ENCODE data around the gene TMEM143. TPM values are rescaled to one million over a fixed set of nuclear protein-coding genes. Genes with fewer than 3 reads are reported as not detected.

Gene TMEM143
- total RNA-seq, 4 donors from 2014 or later = 6.7 to 21.0 (median 8.7) TPM

GRCh38 chr19:48284896-48285295, 78.8 kb downstream of the TMEM143 start:
- no peak for DNase-seq (ENCODE audit: low spot score in 2 of 2)
- WGBS, 2 donors = 83 to 85% methylated on average over 4 of the region's 4 CpGs
- TF ChIP-seq POLR2A (IDR thresholded peaks at IDR 0.05) = no peak
- TF ChIP-seq CTCF (IDR thresholded peaks at IDR 0.05) = no peak
- H3K4me3 ChIP-seq (ENCODE audit: low read depth, poor library complexity, severe bottlenecking) = no peak overlapping the region
- intact Hi-C loops (cut with DNase I; ENCODE audit: low total_unique reads) = no loop called here

DNA sequence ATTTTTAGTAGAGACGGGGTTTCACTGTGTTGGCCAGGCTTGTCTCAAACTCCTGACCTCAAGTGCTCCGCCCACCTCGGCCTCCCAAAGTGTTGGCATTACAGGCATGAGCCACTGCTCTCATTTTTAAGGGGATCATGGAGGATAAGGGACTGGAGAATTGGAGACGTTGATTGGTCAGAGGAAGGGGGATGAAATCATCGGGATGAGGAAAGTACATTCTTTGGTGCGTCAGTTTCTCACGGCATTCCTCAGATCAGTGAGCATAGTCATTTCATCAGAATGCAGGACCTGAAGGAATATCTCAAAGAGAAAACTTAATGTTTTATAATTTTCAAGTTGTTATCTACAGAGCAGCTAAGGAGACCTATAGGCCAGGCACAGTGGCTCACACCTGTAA, 79.8 kb downstream of the TMEM143 start:
- H3K4me3 ChIP-seq (ENCODE audit: low read depth, poor library complexity, severe bottlenecking) = no peak overlapping the region
- no peak for DNase-seq (ENCODE audit: low spot score in 2 of 2)
- WGBS, 2 donors = 95 to 99% methylated on average over 7 of the region's 7 CpGs
- TF ChIP-seq POLR2A (IDR thresholded peaks at IDR 0.05) = no peak
- TF ChIP-seq CTCF (IDR thresholded peaks at IDR 0.05) = no peak
- intact Hi-C loops (cut with DNase I; ENCODE audit: low total_unique reads) = no loop called here

Other genes starting within 250 kb of the TMEM143 start
- 10 to 100 TPM; 20.8 to 44.2 (median 32.9) TPM for gene LIG1, start 193.6 kb downstream of the TMEM143 start, total RNA-seq
- gene ZSWIM9, start 193.3 kb downstream of the TMEM143 start, total RNA-seq = 1 to 10 TPM; 5.5 to 9.9 (median 6.9) TPM
- 10 to 100 TPM in 3 of 4 donors, 1 to 10 TPM in 1; 9.3 to 14.1 (median 11.1) TPM for gene CARD8, start 108.0 kb downstream of the TMEM143 start, total RNA-seq
- under 1 TPM in 3 of 4 donors, not detected in 1; 0.15 to 0.81 (median 0.62) TPM for gene ZNF114, start 93.9 kb downstream of the TMEM143 start, total RNA-seq
- gene EMP3, start 38.4 kb downstream of the TMEM143 start, total RNA-seq = 10 to 100 TPM; 11.5 to 29.3 (median 14.7) TPM
- gene SYNGR4, start 427 bp upstream of the TMEM143 start, total RNA-seq = not detected
- gene KDELR1, start 27.6 kb upstream of the TMEM143 start, total RNA-seq = 10 to 100 TPM; 71.3 to 99.6 (median 80.3) TPM
- gene GRIN2D, start 29.7 kb upstream of the TMEM143 start, total RNA-seq = under 1 TPM; 0.17 to 0.47 (median 0.42) TPM
- 10 to 100 TPM; 33.3 to 44.4 (median 39.3) TPM for gene GRWD1, start 82.0 kb upstream of the TMEM143 start, total RNA-seq
- gene KCNJ14, start 91.6 kb upstream of the TMEM143 start, total RNA-seq = 1 to 10 TPM in 3 of 4 donors, under 1 TPM in 1; 0.86 to 4.7 (median 1.4) TPM
- gene CYTH2, start 105.4 kb upstream of the TMEM143 start, total RNA-seq = 100 to 1,000 TPM in 1 of 4 donors, 10 to 100 TPM in 3; 67.7 to 162 (median 78.2) TPM
- 1 to 10 TPM; 5.3 to 6.7 (median 5.8) TPM for gene LMTK3, start 147.9 kb upstream of the TMEM143 start, total RNA-seq
- gene SULT2B1, start 188.2 kb upstream of the TMEM143 start, total RNA-seq = 100 to 1,000 TPM; 119 to 191 (median 166) TPM
- 1 to 10 TPM in 2 of 4 donors, not detected in 2; 1.7 to 2.1 TPM for gene SPACA4, start 242.8 kb upstream of the TMEM143 start, total RNA-seq